Activated CD4-positive, alpha-beta T cell treated with anti-CD3 and anti-CD28 coated beads, Interleukin-2, amount 50 U/mL, for 24 hours (primary cell): ENCODE data around the gene DNAJC30.

Experiments
- DNase-seq, 2 donors: peaks; one replicate each; pipeline ENCODE4 v3.0.0-alpha.2; 2020; ENCODE audit warnings: low read depth in 1 of 2, low spot score in 1 of 2

Gene DNAJC30

GRCh38 chr7:73649576-73649975 lies 33.7 kb downstream of the DNAJC30 start:
- DNase-seq = no peak

GRCh38 chr7:73648593-73649332 lies 34.5 kb downstream of the DNAJC30 start:
- DNase-seq = no peak

GRCh38 chr7:73647725-73648592 lies 35.3 kb downstream of the DNAJC30 start:
- DNase-seq = no peak

GRCh38 chr7:73646785-73647724 lies 36.2 kb downstream of the DNAJC30 start:
- no peak for DNase-seq

GRCh38 chr7:73645643-73646174 lies 37.5 kb downstream of the DNAJC30 start:
- no peak for DNase-seq

- DNase-seq = no peak
Observed at GRCh38 chr7:73644688-73645286, 38.5 kb downstream of the DNAJC30 start.

GRCh38 chr7:73642834-73643233 lies 40.4 kb downstream of the DNAJC30 start:
- no peak for DNase-seq

GRCh38 chr7:73638911-73639310 lies 44.3 kb downstream of the DNAJC30 start:
- DNase-seq = no peak

GRCh38 chr7:73635428-73636200 lies 47.6 kb downstream of the DNAJC30 start:
- no peak for DNase-seq

GRCh38 chr7:73633844-73634243 lies 49.4 kb downstream of the DNAJC30 start:
- no peak for DNase-seq

GRCh38 chr7:73633323-73633722 lies 49.9 kb downstream of the DNAJC30 start:
- DNase-seq = no peak

GRCh38 chr7:73631558-73631957 lies 51.7 kb downstream of the DNAJC30 start:
- DNase-seq = no peak
